Activated naive CD4-positive, alpha-beta T cell treated with Interleukin-2 at 50 U/mL for 16 hours (primary cell): ENCODE measurements around the gene APOBR.
"Not testable (repeated sequence)": the region's sequence is repeated elsewhere in the genome, so short reads cannot be mapped to it uniquely, and the experiment has no call there.

ENCODE experiments used
- DNase-seq: peaks from one replicate; pipeline ENCODE4 v3.0.0-alpha.2; 2020

APOBR gene

GRCh38 chr16:28494121-28494851 lies at the start of gene APOBR:
Gene APOBR, plus strand, starts transcription at chr16:28494643. Its CDS starts 39 bp downstream, at chr16:28494682.
- DNase-seq, result peak; percentile 88

DNA sequence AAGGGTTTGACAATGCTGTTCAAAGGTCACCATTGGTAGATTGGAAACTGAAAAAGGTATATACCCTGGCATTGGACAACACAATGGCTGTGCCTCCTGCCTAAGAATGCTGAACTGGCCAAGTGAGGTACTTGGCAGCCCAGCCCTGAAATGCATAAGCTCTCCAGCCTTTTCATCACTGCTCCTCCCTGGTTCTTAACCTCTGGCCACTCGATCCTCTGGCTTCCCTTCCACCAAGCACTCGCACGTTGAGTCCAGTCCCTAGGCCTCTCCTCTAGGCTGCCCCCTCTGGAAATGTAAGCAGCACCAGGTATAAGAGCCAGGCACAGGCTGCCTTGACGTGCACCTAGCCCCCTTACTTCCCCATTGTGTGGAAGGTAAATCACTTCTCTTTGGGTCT lies 48.1 kb upstream of the APOBR start:
- DNase-seq, result not testable (repeated sequence)

DNA sequence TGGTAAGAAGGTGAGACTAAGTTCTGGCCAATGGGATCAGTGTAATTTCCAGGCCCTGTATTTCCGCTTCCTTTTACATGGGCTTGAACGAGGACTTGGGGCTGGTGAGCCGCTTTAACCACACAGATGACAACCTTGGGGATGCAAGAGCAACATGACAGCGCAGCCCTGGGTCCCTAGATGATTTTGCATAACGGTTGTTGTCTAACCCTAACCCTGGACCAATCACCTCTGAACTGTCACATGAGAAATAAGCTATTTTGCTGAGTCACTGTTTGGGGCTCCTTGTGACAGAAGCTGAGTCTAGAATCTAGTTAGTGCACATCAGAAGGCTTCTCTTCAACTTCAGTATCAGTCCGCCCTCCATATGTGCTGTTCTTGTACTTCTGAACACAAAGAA lies 47.4 kb upstream of the APOBR start:
- not testable (repeated sequence) for DNase-seq

GRCh38 chr16:28473714-28474265 lies 20.7 kb upstream of the APOBR start:
- no peak for DNase-seq

- DNase-seq, result no peak
These were observed 19.2 kb upstream of the APOBR start for GRCh38 chr16:28475221-28475620.

DNA sequence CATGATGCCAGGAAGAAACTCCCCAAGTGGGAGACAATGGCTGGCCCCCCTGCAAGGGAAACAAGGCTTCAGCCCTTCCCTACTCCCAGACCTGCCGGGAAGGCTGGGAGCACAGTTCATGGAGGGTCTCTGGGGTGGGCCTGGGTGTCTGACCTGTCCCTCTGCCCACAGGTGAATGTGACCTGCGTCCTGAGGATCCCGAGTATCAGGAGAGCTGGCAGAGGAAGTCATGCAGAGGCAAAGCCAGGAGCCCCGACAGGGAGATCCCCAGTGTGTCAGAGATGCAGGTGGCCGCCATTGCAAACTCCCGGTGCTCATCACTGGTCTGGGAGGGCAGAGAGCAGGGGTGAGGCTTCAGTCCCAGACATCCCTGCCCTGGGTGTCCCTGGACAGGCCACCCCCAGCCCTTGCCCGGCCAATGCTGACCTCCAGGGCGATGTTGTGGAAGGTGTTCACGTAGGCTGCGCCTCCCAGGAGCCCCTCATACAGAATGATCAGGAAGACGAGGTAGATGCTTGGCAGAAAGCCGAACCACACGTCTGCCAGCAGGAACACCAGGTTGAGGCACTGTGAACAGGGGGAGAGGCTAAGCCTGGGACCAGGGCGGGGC lies 17.0 kb upstream of the APOBR start:
- DNase-seq, result no peak

GRCh38 chr16:28478506-28479180 lies 15.8 kb upstream of the APOBR start:
- no peak for DNase-seq

GRCh38 chr16:28482026-28482425 lies 12.4 kb upstream of the APOBR start:
- DNase-seq, result no peak

GRCh38 chr16:28483361-28483760 lies 11.1 kb upstream of the APOBR start:
- not testable (repeated sequence) for DNase-seq

DNA sequence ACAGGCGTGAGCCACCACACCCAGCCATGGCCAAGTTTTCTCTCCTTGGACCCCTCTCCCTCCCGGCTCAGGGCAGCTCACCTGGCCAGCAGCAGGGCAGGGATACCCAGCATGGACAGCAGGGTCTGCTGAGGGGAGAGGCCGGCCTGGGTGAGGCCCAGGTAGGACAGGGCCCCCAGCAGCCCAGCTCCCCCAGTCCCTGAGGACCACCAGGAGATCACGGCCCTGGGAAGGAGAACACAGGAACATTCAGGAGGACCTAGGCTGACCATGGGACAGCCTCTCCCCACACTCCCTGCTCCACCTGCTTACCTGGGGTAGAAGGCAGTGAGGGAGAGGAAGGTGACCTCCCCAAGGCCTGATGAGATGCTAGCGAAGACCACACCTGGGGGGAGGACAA lies 8.2 kb upstream of the APOBR start:
- DNase-seq, result no peak

- DNase-seq, result peak; percentile 18
These were observed 3.0 kb upstream of the APOBR start for GRCh38 chr16:28491230-28491969.

DNA sequence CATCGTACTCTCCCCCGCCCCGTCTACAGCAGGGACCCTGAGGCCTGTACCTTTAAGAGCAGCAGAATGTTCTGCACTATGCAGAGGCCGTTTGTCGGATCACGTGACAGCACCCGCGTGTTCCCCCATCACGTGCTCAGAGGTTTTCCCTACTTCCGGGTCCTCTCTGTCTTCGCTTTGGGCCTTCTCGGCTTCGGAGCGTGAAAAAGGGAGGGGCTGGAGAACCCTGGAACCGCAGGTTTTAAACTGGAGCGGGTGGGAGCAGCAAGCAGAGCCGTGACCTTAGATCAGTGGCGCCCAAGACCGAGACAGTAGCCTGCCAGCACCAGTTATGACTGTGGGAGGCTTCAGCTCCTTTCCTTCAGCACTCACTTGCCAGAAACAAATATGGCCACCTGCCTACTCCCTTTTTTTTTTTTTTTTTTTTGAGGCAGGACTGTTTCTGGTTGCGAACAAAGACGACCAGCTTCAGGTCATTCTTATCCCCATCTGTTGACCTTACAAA lies 2.4 kb upstream of the APOBR start, which contains the start of gene CLN3:
Gene CLN3, minus strand, starts transcription at position 105 of the 505 bp plus-strand sequence. CDS start 315 bp downstream, outside the sequence.
- peak; percentile 88 for DNase-seq

DNA sequence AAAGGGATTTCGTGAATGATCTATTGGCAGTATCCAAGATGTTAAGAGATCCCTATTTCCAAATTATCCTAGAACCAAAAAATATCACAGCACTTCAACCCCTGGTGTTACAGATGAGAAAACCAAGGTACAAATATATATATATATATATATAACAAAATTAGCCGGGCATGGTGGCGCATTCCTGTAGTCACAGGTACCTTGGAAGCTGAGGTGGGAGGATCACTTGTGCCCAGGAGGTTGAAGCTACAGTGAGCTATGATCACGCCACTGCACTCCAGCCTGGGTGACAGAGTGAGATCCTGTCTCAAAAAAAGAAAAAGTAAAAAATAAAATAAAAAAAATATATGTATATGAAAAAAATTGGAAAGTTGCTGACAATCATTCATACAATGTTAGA lies 1.9 kb upstream of the APOBR start:
- DNase-seq, result no peak

DNA sequence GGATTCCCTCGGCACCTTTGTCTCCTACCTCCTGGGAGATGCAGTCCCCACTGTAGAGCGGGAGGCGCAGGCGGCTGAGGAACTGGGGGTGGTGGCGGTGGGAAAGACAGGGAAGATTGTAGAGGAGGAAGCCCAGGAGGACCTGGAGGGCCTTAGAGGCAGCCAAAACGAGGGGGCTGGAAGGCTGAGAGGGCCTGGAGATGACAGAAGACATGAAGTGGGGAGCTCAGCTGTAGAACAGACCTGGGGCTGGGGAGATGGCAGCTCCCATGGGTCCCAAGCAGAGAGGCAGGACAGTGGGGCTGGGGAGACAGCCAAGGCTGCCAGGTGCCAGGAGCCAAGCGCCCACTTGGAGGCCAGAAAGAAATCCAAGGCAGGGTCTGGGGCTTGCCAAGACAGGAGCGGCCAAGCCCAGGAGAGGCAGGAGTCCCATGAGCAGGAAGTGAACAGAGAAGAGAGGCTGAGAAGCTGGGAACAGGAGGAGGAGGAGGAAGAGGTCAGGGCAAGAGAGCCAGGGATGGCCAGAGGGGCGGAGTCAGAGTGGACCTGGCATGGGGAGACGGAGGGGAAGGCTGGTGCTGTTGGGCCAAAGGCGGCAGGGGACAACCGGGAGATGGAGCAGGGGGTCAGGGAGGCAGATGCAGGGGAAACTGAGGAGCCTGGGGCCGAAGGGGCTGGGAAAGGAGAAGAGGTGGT lies 803 bp downstream of the APOBR start:
- no peak for DNase-seq

- DNase-seq, result no peak
These were observed 1.6 kb downstream of the APOBR start for GRCh38 chr16:28495795-28496749.

DNA sequence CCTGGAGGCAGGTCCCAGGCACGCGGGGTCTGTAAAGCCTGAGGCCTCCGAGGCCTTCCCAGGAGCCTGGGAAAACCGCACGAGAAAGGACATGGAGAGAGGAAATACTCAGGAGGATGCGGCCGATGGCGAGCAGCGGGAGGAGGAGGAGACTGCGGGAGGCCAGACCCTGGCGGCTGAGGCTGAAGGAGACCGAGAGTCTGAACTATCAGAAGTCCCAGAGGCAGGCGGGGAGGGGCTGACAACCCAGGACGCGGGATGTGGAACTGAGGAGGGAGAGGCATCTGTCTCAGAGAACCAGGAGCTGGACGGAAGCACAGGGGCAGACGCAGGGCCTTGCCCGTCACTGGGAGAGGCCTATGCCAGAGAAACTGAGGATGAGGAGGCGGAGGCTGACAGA lies 2.4 kb downstream of the APOBR start:
- DNase-seq, result no peak

- no peak for DNase-seq
These were observed 2.9 kb downstream of the APOBR start for GRCh38 chr16:28497386-28497785.

- no peak for DNase-seq
These were observed 3.6 kb downstream of the APOBR start for GRCh38 chr16:28497861-28498599.

DNA sequence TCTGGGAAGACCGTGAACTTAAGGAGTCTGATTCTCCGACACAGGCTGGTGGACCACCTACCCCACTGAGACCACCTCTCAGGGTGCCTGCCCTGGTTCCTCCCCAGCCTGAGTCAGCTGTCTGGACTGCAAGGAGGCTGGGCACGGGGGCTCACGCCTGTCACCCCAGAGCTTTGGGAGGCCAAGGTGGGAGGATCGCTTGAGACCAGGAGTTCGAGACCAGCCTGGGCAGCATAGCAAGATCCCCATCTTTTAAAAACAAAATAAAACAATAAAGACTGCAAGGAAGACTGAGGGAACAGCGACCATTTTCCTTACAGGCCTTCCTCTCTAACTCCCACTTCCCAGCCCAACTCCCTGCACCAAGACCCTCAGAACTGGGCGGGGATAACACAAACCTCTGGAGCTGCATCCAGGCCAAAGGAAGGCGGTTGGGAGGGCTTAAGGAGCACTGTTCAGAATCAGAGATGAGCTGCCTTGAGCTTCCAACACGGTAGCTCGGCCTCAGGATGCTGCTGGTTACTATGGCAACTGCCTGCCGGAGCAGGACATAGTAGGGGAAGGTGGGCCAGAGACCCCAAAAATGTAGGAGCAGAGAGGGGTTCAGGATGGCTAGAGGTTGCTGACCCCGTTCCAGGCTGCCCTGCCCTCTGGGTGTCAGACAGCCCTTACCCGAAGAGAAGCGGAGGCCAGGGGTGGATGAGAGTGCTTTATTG lies 4.4 kb downstream of the APOBR start:
- DNase-seq, result no peak
